HepG2 (cell line): Measurements from ENCODE around the gene MRPL28. TPM values are rescaled to one million over a fixed set of nuclear protein-coding genes. Genes with fewer than 3 reads are reported as not detected.

Experiments
- ARHGAP35 ChIP-seq: sonication (generic); formaldehyde crosslinking; IDR thresholded peaks from 2 replicates; pipeline ENCODE4 v1.9.0; 2022; ENCODE audit warnings: mild to moderate bottlenecking, inconsistent platforms, moderate library complexity, missing genetic modification reagents, borderline replicate concordance
- ATF3 ChIP-seq: sonication (generic); formaldehyde crosslinking; IDR thresholded peaks from 2 replicates; pipeline ENCODE4 v1.4.0; 2020; ENCODE audit warnings: missing genetic modification reagents
- ATF7-NPFF ChIP-seq: sonication (generic); formaldehyde crosslinking; IDR thresholded peaks from 2 replicates; pipeline ENCODE4 v1.8.1; 2023; ENCODE audit warnings: mild to moderate bottlenecking, low read depth, missing genetic modification reagents, moderate library complexity
- CCDC6 ChIP-seq: sonication (generic); formaldehyde crosslinking; IDR thresholded peaks from 2 replicates; pipeline ENCODE4 v1.8.1; 2022; ENCODE audit warnings: mild to moderate bottlenecking, missing genetic modification reagents, moderate library complexity
- GMEB2 ChIP-seq: IDR thresholded peaks from 2 replicates; pipeline ENCODE4 v1.6.1; 2016; ENCODE audit warnings: missing biosample characterization, missing genetic modification reagents, low read depth
- KLF13 ChIP-seq: sonication (generic); formaldehyde crosslinking; IDR thresholded peaks from 2 replicates; pipeline ENCODE4 v1.4.0; 2020; ENCODE audit warnings: mild to moderate bottlenecking, missing genetic modification reagents
- MTF2 ChIP-seq: sonication (generic); formaldehyde crosslinking; IDR thresholded peaks from 2 replicates; pipeline ENCODE4 v1.5.0; 2020; ENCODE audit warnings: missing genetic modification reagents, borderline replicate concordance
- NFIB ChIP-seq: sonication (generic); formaldehyde crosslinking; IDR thresholded peaks from 2 replicates; pipeline ENCODE4 v1.9.0; 2021; ENCODE audit warnings: missing genetic modification reagents, mild to moderate bottlenecking, borderline replicate concordance
- PTBP1 ChIP-seq: fragments of 200-400 bp; formaldehyde crosslinking; IDR thresholded peaks from 2 replicates; pipeline ENCODE4 v1.6.1; 2018; ENCODE audit warnings: low read length, low read depth; ENCODE audit not compliant: poor library complexity, severe bottlenecking
- REST ChIP-seq, 2 experiments: IDR thresholded peaks; 2 replicates each; pipeline ENCODE4 v1.6.1; 2011 to 2012; ENCODE audit warnings: low read length in 2 of 2, borderline replicate concordance in 1 of 2, low read depth in 1 of 2, mild to moderate bottlenecking in 1 of 2, moderate library complexity in 1 of 2
- SMAD9 ChIP-seq: sonication (generic); formaldehyde crosslinking; IDR thresholded peaks from 2 replicates; pipeline ENCODE4 v1.5.1; 2020; ENCODE audit warnings: mild to moderate bottlenecking, missing genetic modification reagents
- TRIM24 ChIP-seq: sonication (generic); formaldehyde crosslinking; IDR thresholded peaks from 2 replicates; pipeline ENCODE4 v1.8.0; 2022; ENCODE audit warnings: mild to moderate bottlenecking, missing genetic modification reagents
- ZKSCAN5 ChIP-seq: sonication (generic); formaldehyde crosslinking; IDR thresholded peaks from 2 replicates; pipeline ENCODE4 v1.5.1; 2020; ENCODE audit warnings: mild to moderate bottlenecking, missing genetic modification reagents
- ZNF12 ChIP-seq: sonication (generic); formaldehyde crosslinking; IDR thresholded peaks from 2 replicates; pipeline ENCODE4 v1.5.0; 2020; ENCODE audit warnings: missing genetic modification reagents
- ZNF296 ChIP-seq: sonication (generic); formaldehyde crosslinking; conservative IDR thresholded peaks from 2 replicates; pipeline ENCODE4 v1.5.0; 2020; ENCODE audit warnings: mild to moderate bottlenecking, missing genetic modification reagents
- ZNF343 ChIP-seq: sonication (generic); formaldehyde crosslinking; IDR thresholded peaks from 2 replicates; pipeline ENCODE4 v1.4.0; 2020; ENCODE audit warnings: mild to moderate bottlenecking, missing genetic modification reagents
- ZNF451 ChIP-seq: sonication (generic); formaldehyde crosslinking; IDR thresholded peaks from 2 replicates; pipeline ENCODE4 v1.5.0; 2020; ENCODE audit warnings: mild to moderate bottlenecking, missing genetic modification reagents
- ZNF512 ChIP-seq: sonication (generic); formaldehyde crosslinking; IDR thresholded peaks from 2 replicates; pipeline ENCODE4 v1.4.0; 2020; ENCODE audit warnings: mild to moderate bottlenecking, missing genetic modification reagents
- ZNF558 ChIP-seq: sonication (generic); formaldehyde crosslinking; IDR thresholded peaks from 2 replicates; pipeline ENCODE4 v1.9.0; 2022; ENCODE audit warnings: mild to moderate bottlenecking, missing genetic modification reagents, borderline replicate concordance
- ZNF670 ChIP-seq: sonication (generic); formaldehyde crosslinking; IDR thresholded peaks from 2 replicates; pipeline ENCODE4 v1.8.0; 2022; ENCODE audit warnings: mild to moderate bottlenecking, missing genetic modification reagents, borderline replicate concordance
- ZNF782 ChIP-seq: sonication (generic); formaldehyde crosslinking; IDR thresholded peaks from 2 replicates; pipeline ENCODE4 v1.4.0; 2020; ENCODE audit warnings: missing genetic modification reagents, mild to moderate bottlenecking, borderline replicate concordance
- ZNF788 ChIP-seq: sonication (generic); formaldehyde crosslinking; IDR thresholded peaks from 2 replicates; pipeline ENCODE4 v1.5.0; 2020; ENCODE audit warnings: mild to moderate bottlenecking, missing genetic modification reagents, borderline replicate concordance
- polyA plus RNA-seq, 8 experiments: library from polyadenylated mRNA; depleted of rRNA in 3 of 8; stranded (reverse) in 7 of 8; unstranded in 1 of 8; fragments of >200 nt; fragmentation: Illumina TruSeq in 4 of 8; extraction: Trizol in 4 of 8; gene quantifications; 2 replicates each; pipeline versions ENCODE4 v1.2.1 to v1.2.3, GENCODE V29; 2011 to 2016; ENCODE audit warnings: low read depth in 4 of 8, missing spikeins in 1 of 8, mixed read lengths in 1 of 8; ENCODE audit not compliant: insufficient read depth in 1 of 8
- total RNA-seq, 5 experiments: library from RNA; depleted of rRNA; stranded (reverse); fragments of >200 nt; fragmentation: Illumina TruSeq; extraction: Trizol; gene quantifications; 2 replicates each; pipeline ENCODE4 v1.2.3, GENCODE V29; 2016; ENCODE audit warnings: low read depth in 1 of 5

The MRPL28 gene
- total and polyA plus RNA-seq, 2 of the 13 experiments (the other 11 are each of a cell fraction or from before 2014, with no cell fraction given): 114 to 135 TPM

- TF ChIP-seq ZNF512 (CRISPR knock-in tag): no peak
- no peak for TF ChIP-seq ATF3 (CRISPR knock-in tag)
- TF ChIP-seq ZNF782 (CRISPR knock-in tag): no peak; the same call in 1 of the 2 replicates
- no peak for TF ChIP-seq CCDC6
- no peak for TF ChIP-seq ZNF12 (CRISPR knock-in tag)
- TF ChIP-seq TRIM24 (CRISPR knock-in tag): no peak
- no peak for TF ChIP-seq PTBP1
- TF ChIP-seq ZNF343 (CRISPR knock-in tag): no peak
- no peak for TF ChIP-seq ZKSCAN5 (CRISPR knock-in tag)
- no peak for TF ChIP-seq REST (IDR thresholded peaks at IDR 0.05; ENCODE audit: borderline replicate concordance in 1 of 2, low read depth in 1 of 2, low read length in 2 of 2)
- TF ChIP-seq KLF13 (CRISPR knock-in tag): no peak
- TF ChIP-seq ZNF670 (CRISPR knock-in tag): peak; percentile 74; the same call in 1 of the 2 replicates
- TF ChIP-seq ATF7-NPFF (CRISPR knock-in tag): peak; percentile 78; the same call in 1 of the 2 replicates
- TF ChIP-seq ZNF296 (CRISPR knock-in tag): peak; percentile 93
- TF ChIP-seq ZNF451 (CRISPR knock-in tag): peak; percentile 88; the same call in 1 of the 2 replicates
- peak; percentile 91; the same call in 1 of the 2 replicates for TF ChIP-seq ZNF788
- no peak for TF ChIP-seq NFIB
- peak; percentile 46; the same call in 1 of the 2 replicates for TF ChIP-seq ZNF558 (CRISPR knock-in tag)
- TF ChIP-seq ARHGAP35 (CRISPR knock-in tag): 0 out of 2 replicates have a peak, but pooled peaks have one; percentile 70
- no peak for TF ChIP-seq GMEB2
- TF ChIP-seq MTF2 (CRISPR knock-in tag): no peak
- TF ChIP-seq SMAD9 (CRISPR knock-in tag): no peak
These were observed 8.3 kb downstream of the MRPL28 start (continued) for GRCh38 chr16:361872-362701.
